SH-SY5Y (cell line): ENCODE data around the gene POLD4.

Experiments used
- GATA2 ChIP-seq: IDR thresholded peaks from 2 replicates; pipeline ENCODE4 v1.6.1; 2011; ENCODE audit warnings: mild to moderate bottlenecking, low read depth, low read length
- GATA3 ChIP-seq: IDR thresholded peaks from 2 replicates; pipeline ENCODE4 v1.6.1; 2011; ENCODE audit warnings: low read depth, mild to moderate bottlenecking, low read length, moderate library complexity

GRCh38 chr11:67369275-67369674 lies 15.9 kb upstream of the POLD4 start:
- TF ChIP-seq GATA3 (no peak), GATA2 (no peak)
